GM19099 (cell line): Measurements from ENCODE around the gene TIMP3.

Experiments
- POLR2A ChIP-seq: IDR thresholded peaks from 3 replicates; pipeline ENCODE4 v1.6.1; 2011; ENCODE audit warnings: low read depth; ENCODE audit not compliant: insufficient read length; ENCODE audit errors: extremely low read depth

Gene TIMP3

DNA sequence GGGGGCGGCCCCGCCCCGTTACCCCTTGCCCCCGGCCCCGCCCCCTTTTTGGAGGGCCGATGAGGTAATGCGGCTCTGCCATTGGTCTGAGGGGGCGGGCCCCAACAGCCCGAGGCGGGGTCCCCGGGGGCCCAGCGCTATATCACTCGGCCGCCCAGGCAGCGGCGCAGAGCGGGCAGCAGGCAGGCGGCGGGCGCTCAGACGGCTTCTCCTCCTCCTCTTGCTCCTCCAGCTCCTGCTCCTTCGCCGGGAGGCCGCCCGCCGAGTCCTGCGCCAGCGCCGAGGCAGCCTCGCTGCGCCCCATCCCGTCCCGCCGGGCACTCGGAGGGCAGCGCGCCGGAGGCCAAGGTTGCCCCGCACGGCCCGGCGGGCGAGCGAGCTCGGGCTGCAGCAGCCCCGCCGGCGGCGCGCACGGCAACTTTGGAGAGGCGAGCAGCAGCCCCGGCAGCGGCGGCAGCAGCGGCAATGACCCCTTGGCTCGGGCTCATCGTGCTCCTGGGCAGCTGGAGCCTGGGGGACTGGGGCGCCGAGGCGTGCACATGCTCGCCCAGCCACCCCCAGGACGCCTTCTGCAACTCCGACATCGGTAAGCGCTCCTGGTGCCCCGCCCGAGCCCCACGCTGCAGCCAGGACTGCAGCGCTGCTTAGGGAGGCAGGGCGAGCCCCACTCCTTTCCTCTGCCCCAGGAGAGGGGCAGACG, at the start of gene TIMP3:
TSS of gene TIMP3 (plus strand) at position 169 of the 700 bp plus-strand sequence. CDS start at position 466, 297 bp downstream.
- no peak for TF ChIP-seq POLR2A

DNA sequence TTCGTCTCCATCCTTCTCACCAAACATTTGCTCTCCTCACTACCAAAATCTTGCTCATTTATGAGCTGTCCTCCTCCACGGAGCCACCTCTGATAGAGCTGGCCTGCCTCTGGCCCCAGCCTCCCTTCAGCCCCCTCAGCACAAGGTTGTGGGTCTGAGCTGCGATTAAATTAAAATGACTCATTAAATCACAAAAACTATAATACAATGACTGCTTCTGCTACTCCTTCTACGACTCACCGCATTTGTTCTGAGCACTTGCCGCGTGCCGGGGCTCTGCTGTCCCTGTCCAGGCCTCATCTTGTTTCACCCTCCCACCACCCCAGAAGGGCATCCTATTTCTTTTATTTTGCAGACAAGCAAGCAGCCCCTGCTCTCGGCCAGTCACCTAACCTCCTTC, 49.2 kb upstream of the TIMP3 start:
- TF ChIP-seq POLR2A = no peak

DNA sequence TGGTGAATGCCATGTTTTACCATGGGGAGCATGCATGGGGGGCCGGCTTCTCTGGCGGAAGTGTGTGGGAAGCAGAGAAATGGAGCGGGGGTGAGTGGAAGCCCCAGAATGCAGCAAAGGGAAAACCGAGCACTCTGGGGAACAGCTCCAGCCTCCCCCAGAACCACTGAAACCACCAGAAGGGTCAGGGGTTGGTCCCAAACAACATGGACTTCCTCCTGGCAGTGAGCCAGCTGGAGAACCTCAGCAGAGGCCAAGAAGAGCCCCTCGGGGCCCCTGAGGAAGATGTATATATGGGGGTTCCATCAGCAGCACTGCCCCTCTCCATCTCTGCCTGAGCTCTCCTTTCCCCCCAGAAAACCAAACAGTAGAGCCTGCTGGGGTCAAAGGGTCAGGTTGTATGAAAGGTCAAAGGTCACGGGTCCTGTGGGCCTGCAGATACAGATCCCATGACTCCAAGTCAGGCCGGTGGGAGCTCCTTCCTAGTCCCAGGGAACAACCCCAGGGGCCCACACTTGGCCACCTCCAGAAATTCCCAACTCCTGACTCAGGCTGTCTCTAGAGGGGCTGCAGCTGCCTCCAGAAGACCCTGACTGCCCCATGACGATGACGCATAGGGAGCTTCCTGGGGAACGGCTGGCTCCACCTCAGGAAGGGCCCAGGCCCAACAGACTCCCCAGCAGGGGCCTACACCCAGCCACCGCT, 48.5 kb upstream of the TIMP3 start:
- TF ChIP-seq POLR2A = no peak

DNA sequence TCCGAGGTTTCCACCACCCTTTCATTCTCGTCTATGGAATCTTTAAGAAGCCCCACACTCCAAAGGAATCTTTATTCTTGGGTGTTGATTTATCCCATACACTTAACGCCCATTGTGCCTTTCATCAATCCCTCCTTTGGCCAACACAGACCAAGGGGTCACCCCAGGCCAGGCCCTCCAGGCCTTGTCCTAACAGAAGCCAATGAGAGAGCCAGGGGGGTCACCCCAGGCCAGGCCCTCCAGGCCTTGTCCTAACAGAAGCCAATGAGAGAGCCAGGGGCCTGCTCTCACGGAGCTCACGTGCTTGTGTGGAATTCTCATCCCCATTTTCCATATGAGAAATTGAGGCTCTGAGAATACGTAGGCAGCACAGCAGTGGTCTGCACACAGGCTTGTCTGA, 47.9 kb upstream of the TIMP3 start:
- TF ChIP-seq POLR2A = no peak

DNA sequence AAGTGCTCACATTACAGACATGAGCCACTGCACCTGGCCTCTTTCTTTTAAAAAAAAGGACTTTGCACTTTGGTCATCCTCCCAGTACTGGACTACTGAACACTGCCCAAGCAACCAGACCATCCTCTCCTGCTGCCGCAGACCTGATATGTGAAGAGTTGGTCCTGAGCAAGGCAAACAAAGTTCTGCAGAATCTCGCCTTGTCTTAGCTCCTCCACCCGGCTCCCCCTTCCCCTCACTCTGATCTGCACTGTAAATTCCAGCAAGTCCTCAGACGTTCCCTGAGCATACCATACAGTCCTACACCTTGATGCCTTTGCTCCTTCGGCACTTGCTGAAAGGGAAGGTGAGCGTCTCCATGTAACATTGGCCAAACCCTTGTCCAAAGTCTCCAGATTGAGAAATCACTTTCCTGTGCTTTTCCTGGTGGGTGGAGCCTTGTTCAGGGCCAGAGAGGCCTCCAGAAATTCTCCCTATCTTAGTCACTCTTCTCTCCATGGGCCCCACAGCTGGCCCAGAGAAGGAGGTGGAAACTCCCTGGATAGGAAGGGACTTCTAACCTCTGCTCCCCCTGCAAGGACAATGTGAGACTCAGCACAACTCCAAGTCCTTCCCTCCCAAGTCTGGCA, 47.0 kb upstream of the TIMP3 start:
- TF ChIP-seq POLR2A = no peak

DNA sequence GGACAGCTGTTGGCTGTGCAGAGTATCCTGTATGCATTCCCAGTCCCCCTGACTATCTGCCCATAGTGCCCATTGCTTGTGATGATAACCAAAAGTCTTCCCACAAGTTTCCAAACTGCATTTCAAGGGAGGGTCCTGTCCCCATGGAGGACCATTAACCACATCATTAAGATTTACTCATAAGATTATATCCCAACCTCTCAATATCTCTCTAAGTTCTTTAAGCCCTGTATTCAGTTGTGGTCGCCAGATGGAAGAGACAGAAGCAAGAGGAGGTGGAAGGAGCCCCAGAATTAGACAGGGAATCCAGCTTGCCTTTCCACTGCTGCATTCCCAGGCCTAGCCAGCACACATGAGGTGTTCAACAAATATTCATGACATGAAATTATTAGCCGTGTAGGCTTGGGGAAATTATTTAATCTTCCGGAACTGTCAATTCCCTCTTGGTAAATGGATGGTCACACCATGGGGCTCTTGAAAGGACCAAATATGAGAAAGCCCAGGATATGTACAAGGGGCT, 42.6 kb upstream of the TIMP3 start:
- TF ChIP-seq POLR2A = no peak

DNA sequence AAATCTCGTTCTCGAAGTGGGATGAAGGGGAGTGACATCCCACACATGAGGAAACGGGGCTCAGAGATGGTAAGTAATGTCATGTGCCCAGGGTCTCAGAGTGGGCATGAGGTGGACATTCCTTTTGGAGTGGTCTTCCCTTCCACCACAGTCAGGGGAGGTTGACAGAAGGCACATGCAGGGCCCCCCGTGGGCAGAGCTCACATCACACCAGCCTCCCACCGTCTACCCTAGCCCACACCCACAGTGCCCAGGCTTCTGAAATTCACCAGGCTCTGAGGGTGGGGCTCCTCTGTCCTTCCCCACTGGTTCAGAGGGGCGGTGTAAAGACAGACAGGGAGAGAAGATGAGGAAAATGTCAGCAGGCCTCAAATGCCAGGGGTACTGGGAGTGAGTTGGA, 41.1 kb upstream of the TIMP3 start:
- TF ChIP-seq POLR2A = no peak

DNA sequence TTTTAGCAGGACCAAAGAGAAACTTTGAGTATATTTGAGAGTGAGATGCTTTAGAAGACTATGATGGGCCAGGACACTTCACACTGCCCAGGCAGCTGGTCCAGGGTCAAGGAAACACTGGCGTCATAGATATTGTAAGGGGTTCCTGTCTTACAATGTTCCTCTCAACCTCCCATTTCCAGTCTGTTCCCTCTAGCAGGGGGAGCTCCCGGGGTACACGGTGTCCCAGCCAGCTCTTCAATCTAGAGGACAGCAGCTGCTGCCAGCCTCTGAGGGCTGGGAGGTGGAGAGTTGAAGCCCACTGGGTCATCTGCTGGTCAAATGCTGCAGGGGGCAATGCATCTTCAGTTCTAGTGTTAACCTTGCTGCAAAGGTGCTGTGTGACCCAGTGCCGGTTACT, 40.7 kb upstream of the TIMP3 start:
- no peak for TF ChIP-seq POLR2A

DNA sequence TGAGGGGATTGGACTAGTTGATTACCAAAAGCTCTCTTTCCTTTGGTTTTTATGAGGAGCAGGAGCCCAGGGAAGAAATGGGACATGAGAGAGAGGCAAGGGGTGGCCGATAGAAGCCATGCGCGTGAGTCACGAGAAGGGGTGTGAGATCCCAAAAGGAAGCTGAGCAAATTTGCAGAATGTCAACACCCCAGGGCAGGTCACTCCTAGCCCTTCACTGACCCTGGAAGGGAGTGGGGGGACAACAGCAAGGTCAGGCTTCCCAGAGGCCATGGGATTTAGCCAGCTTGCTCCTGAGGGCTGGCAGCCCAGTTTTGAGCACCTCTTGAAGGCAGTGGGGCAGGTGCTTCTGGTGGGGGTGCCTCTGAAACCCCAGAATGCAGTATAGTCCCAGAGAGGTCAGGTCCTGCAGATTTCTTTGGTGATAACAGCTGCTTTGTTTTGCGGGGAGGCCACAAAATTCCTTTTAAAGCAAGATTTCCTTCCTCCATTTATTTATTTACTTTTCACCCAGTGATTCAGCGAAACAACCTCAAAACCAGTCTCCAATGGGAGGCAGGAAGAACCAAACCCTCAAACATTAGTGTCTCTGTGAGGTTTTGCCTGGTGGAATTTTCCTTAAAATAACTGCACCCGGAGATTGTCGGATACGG, 40.1 kb upstream of the TIMP3 start:
- TF ChIP-seq POLR2A = no peak

DNA sequence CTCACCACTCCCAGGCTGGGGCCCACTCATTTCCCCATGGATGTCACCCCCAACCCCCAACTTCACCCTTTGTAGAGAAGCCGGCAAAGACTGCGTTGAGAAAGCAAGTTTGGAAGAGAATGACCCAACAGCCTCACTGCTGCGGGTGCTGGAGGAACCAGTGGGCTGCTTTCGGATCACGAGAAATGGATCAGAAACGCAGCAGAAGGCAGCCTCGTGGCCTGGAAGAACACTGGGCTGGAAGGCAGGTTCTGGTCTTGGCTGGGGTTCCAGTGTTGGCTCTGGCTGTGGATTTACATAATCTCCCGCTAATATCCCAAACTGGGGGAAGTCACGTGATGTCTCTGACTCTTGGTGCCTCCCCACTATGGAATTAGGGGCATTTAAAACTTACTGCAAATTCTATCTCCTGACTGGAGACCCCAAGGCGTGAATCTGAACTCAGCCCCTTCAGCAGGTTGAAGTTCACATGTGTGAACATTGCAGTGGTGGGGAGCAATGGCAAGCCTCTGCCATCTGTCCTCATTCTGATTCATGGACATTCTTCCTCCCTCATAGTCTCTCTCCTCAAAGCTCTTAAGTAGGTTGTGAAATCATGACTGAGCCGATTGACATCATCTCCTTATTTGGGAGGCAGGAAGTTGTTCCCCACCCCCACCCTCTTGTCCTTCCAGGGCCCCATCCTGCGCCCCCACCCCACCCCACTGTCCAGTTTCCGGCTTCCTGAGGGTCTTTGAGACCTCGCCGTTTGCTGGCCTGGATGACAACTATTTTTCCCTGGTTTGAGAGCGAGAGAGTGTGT, 37.0 kb upstream of the TIMP3 start:
- no peak for TF ChIP-seq POLR2A

DNA sequence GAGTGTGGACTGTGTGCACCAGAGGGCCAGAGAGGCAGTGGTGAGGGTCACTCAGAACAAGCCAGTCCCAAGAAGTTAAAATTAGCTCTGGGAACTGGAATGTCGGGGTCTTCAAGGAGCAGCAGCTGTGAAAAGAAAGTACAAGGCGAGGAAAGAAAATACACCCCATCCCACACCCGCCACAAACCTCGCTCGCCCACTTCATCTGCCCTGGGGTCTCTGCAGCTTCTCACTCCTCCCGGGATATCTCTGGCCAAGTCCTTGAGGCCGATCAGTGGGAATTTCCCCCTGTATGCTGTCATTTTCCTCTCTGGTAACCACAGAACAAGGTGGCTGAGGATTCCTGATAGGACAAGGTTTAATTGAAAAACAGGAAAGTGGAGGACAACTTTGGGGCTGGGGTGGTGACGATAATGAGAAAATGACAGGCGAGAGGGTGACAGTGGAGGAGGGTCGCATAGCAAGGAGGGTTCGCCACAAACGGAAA, 36.3 kb upstream of the TIMP3 start:
- no peak for TF ChIP-seq POLR2A

DNA sequence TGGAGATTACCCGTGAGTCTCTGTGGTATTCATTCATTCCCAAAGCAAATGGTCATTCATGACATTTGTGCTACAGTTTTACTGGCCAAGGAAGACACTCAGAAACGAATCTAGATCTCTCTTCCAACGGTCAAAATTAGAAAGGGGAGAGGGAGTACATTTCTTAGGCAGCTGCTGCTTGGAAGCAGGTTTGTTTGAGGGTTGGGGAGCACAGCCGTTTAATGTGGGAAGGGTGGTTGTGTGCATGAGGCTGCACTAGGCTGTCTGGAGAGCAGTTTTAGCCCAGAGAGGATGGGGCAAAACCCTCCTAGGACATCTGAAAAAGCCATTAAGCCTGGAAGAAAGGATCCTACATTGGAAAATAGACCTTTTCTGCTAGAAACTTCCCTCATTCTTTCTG, 29.7 kb upstream of the TIMP3 start:
- no peak for TF ChIP-seq POLR2A

DNA sequence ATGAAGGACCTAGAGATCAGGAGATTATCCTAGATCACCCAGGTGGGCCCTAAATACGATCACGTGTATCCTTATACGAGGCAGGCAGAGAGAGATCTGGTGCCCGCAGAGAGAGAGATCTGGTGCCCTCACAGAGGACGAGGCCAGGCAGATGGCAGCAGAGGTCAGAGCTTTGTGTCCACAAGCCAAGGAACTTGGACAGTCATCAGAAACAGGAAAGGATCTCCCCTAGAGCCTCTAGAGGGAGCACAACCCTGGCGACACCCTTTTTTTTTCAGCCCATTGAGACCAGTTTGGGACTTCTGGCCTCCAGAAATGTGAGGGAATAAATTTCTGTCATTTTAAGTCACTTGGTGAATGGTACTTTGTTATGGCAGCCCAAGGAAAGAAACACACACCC, 25.5 kb upstream of the TIMP3 start:
- no peak for TF ChIP-seq POLR2A

DNA sequence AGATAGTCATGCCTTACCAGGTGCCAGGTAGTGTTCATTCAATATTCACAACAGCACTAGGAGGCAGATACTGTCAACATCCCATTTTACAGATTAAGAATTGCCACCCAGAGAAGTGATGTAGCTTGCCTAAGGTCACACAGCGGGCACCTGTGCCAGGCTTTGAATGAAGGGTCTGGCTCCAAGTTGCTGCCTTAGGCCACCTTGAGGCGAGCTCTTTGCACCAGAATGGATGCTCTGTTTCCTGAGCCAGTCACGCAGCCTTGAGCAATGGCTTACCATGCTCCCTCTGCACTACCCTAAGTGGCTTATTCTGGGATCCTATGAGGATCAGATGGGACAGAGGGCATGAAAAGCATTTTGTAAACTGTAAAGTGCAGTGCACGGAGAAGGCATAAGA, 25.1 kb upstream of the TIMP3 start:
- TF ChIP-seq POLR2A = no peak

DNA sequence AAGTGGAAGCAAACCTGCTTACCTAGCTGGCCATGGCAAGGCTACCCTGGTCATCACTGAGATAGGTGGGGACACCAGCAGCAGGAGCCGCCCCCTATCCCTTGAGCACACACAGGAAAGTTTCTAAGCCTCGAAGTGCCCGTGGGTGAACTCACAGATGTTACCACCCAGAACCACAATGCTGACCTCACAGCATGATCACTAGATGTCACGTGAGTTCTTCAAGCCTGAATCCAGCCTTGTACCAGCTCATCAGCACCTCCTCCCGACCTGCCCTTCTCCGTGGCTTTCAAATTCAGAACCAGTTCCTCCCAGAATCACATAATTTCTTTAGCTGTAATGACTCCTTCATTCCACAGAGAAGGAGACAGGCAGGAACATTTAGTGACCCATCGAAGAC, 24.7 kb upstream of the TIMP3 start:
- no peak for TF ChIP-seq POLR2A

DNA sequence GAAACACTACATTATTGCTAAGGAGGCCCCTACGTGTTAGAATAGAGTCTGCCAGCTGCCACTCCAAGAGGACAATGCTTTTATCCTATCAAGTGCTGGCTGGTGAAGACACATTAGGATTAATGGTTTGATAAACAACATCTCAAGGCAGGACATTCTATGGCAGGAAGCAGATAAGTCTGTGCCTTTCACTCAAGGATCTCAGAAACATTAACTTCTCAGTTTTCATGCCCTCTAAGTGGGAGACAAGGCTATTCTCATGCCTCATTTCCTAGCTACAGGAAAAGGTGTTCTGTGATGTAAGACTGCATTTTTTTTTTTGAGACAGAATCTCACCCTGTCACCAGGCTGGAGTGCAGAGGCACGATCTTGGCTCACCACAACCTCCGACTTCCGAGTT, 23.5 kb upstream of the TIMP3 start:
- no peak for TF ChIP-seq POLR2A
